Mucosa of stomach (tissue), 1 donor: ENCODE measurements around the gene HIPK3.

ENCODE experiments used
- H3K27me3 ChIP-seq: one replicate; pipeline ENCODE4 v1.7.0; 2013; ENCODE audit warnings: mild to moderate bottlenecking, low read length; ENCODE audit not compliant: control insufficient read depth, insufficient read depth
- H3K36me3 ChIP-seq: one replicate; pipeline ENCODE4 v1.7.0; 2013; ENCODE audit warnings: low read length; ENCODE audit not compliant: control insufficient read depth, insufficient read depth
- H3K4me1 ChIP-seq: one replicate; pipeline ENCODE4 v1.7.0; 2013; ENCODE audit warnings: mild to moderate bottlenecking, low read length; ENCODE audit not compliant: control insufficient read depth, insufficient read depth
- H3K4me3 ChIP-seq: one replicate; pipeline ENCODE4 v1.7.0; 2013; ENCODE audit warnings: low read length
- H3K9ac ChIP-seq: one replicate; pipeline ENCODE4 v1.7.0; 2013; ENCODE audit warnings: mild to moderate bottlenecking, low read length, moderate library complexity
- H3K9me3 ChIP-seq: one replicate; pipeline ENCODE4 v1.7.0; 2013; ENCODE audit warnings: mild to moderate bottlenecking, low read length, moderate library complexity; ENCODE audit not compliant: control insufficient read depth
- donor health status: Pancreatic carcinoma.

Gene HIPK3

DNA sequence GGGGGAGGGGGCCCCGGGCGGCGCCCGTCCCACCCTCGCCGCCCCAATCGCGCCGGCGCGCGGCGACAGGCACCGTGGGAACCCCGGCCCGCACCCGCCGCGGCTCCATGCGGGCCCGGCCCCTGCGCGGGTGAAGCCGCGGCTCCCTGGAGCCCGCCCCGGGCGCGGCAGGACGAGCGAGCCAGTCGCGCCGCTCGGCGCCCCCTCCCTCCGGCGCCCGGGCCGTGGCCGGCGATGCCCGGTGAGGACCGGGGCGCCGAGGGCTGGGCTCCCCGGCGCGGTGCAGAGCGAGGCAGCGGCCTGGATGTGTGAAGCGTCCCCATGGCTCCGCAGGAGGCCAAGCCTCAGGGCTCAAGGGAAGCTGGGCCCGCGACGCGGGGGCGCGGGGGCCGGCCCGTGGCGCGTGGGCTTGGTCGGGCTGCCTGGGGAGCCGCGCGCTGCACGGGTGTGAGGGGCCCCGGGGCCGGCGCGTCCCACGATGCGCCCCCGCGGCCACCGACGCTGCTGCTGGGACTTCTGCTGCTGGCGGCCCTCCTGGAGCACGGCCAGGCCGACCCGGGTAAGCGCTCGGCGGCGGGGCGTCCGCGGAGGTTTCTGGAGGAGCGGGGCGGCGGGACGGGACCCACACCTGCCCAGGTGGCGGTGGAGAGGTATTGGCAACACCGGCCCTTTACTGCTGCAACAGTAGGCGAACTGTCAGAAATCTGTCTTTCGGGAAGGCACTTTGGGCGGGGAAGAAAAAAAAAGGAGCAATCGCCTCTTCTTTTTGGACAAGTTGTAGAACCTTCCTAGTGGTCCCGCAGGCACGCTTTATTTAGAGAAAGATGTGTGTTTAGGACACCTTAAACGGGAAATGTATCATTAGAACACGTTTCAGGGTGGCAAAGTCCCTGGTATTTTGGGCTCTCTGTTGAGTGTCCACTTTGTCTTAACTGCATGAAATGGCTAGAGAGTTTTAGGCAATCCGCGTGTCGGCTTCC is 119.4 kb downstream of the HIPK3 start:
- Histone ChIP-seq H3K9ac (no peak overlapping the region), H3K27me3 (peaks cover 44% of the 10 kb centered on the region)

DNA sequence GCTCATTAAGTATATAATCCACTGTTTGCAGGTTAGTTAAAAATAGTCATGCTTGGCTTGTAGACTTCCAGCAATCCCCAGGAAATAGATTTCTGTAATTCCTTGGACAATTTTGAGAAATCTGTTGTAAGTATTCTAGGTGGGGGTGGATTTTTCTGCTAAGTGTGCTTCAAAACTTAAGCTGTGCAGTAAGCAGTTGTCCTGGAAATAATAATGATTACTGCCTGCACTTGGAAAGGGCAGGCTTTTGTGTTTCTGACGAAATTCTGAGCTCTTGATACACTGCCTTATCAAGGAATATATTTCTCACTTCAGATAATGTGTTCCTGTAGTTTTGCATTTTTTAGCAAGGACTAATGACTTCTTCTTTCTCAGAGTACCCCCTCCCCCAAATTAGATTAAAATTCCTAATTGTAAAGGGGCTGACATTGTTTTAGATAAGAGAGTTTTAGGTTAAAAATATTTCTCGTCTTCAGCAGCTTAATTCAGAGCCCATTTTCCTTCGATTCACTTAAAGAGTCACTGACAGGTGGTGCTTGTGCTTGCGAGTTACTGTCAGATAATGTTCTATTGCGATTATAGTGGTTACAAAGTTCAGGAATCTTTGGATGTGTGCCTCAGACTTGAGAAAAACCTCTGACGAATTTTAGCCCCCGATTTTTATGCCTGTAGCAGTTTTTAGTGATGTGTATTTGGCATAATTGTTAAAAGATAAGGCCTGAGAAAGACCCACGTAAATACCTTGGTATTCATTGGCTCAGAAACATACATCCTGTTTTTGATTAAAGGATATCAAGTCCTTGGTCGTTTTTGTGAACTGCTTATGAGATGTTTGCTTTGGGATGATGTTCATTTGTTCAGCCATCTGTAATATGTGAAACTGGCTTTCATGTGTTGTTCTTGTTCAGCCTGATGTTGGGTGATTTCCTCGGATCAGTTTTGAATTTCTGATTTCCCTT is 120.5 kb downstream of the HIPK3 start:
- no peaks in the 10 kb centered on the region for H3K9me3 ChIP-seq
- peaks cover 6% of the 10 kb centered on the region for H3K4me1 ChIP-seq
- no peak overlapping the region for H3K4me3 ChIP-seq
- H3K36me3 ChIP-seq: no peaks in the 10 kb centered on the region
- H3K9ac ChIP-seq: no peak overlapping the region
- peaks cover 44% of the 10 kb centered on the region for H3K27me3 ChIP-seq

More for the DNA sequence above, 119.4 kb downstream of the HIPK3 start:
- H3K4me1 ChIP-seq: peaks cover 6% of the 10 kb centered on the region
- H3K9me3 ChIP-seq: no peaks in the 10 kb centered on the region
- no peak overlapping the region for H3K4me3 ChIP-seq
- no peaks in the 10 kb centered on the region for H3K36me3 ChIP-seq

DNA sequence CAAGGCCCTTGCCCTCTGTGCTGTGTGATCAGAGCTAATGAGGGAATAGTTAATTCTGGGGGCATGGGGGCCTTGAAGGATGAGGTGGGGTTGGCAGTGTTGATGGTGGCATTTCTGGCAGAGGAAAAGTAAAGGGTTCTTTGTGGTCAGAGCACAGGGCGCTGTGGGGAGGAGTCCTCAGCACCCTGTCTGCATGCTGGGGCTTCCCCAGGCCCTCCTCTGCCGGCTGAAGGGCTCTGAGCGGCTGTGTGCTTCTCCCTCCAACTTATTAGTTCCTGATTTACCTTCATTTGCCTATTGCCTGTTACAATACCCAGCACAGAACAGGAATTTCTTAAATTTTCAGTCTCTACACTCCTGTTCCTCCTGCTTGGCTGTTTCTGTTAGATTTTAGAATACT is 122.8 kb downstream of the HIPK3 start:
- H3K4me3 ChIP-seq: no peak overlapping the region
- H3K36me3 ChIP-seq: no peaks in the 10 kb centered on the region
- H3K9me3 ChIP-seq: no peaks in the 10 kb centered on the region
- H3K9ac ChIP-seq: no peak overlapping the region
- peaks cover 34% of the 10 kb centered on the region for H3K27me3 ChIP-seq
- peaks cover 6% of the 10 kb centered on the region for H3K4me1 ChIP-seq

DNA sequence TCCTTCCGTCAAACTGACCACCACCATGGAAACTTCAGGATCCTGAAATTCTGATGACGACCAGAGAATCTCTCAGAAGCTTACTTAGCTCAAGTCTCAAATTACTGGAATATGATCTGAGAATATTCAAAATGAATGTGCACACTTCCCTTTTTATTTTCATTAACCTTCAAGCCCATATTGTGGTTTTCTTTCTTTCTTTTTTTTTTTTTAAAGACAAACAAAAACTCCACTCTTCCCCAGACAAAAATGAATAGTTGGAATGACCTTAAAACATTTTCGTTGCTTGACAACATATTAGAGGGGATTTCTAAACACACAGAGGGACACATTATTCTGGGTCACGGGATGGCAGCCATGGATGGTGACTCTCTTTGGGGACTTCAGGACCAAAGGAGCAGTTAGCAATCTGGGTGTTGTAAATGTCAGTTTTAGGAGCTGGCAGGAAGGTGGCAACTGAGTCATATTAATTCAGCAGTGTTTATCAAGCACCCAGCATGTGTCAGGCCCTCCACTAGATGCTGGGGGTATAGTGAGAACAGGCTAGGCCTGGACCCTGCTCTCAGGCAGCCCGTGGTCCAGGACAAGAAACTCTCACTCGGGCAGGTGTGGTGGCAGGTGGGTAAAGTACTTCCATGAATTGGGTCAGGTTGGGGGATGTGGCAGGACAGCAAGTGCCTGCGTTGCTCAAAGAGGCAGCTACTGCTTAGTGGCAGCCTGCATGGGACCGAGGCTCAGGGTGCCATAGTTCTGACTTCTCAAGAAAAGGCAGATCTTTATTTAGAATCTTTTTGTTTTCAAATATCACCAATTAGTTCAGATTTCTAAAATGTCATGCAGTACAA is 126.1 kb downstream of the HIPK3 start:
- Histone ChIP-seq H3K9me3 (no peaks in the 10 kb centered on the region), H3K9ac (no peak overlapping the region), H3K36me3 (no peaks in the 10 kb centered on the region), H3K4me3 (no peak overlapping the region), H3K27me3 (peaks cover 5% of the 10 kb centered on the region), H3K4me1 (no peaks in the 10 kb centered on the region)

DNA sequence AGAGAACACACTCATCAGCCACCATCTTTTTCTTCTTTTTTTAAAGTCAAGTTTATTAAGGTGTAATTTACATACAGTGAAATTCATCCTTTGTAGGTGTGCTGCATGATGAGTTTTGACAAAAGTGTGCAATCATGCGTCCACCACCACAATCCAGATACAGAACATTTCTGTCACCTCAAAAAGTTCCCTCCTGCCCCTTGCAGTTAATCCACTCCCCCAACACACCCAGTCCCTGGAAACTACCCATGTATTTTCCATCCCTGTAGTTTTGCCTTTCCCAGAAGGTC is 126.7 kb downstream of the HIPK3 start:
- no peaks in the 10 kb centered on the region for H3K9me3 ChIP-seq
- no peak overlapping the region for H3K4me3 ChIP-seq
- no peaks in the 10 kb centered on the region for H3K36me3 ChIP-seq
- no peaks in the 10 kb centered on the region for H3K27me3 ChIP-seq
- no peak overlapping the region for H3K9ac ChIP-seq
- H3K4me1 ChIP-seq: no peaks in the 10 kb centered on the region

DNA sequence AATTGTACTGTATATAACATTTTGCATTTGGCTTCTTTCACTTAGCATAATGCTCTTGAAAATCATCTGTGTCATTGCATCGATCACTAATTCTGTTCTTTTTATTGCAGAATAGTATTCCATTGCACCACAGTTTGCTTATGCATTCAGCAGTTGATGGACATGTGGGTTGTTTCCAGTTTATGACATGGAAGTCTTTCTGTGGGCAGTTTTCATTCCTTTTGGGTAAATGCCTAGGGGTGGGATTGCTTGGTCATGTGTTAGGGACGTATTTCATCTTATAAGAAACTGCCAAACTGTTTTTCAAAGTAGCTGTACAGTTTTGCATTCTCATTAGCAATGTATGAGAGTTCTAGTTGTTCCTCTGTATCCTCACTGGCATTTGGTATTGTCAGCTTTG is 127.0 kb downstream of the HIPK3 start:
- Histone ChIP-seq H3K9me3 (no peaks in the 10 kb centered on the region), H3K4me3 (no peak overlapping the region), H3K9ac (no peak overlapping the region), H3K4me1 (no peaks in the 10 kb centered on the region), H3K36me3 (no peaks in the 10 kb centered on the region), H3K27me3 (no peaks in the 10 kb centered on the region)

DNA sequence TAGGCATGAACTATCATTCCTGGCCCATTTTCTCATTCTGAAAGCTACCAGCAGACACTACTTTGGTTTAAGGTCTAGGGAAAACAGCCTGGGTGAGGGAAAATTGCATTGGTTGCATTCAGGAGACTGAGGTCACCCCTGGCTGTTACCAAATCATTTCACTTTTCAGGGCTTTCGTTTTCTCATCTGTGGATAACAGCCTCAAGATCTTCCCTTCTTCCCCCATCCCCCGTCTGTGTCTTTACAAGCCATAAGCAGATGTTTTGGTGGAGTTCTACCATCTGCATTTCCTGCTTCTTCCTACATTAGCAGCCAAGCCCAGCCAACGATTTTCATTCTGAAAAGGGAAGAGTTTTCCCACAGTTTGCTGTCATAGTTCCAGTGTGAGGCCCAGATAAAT is 130.4 kb downstream of the HIPK3 start:
- Histone ChIP-seq H3K36me3 (no peaks in the 10 kb centered on the region), H3K27me3 (no peaks in the 10 kb centered on the region), H3K9me3 (no peaks in the 10 kb centered on the region), H3K4me3 (no peak overlapping the region), H3K4me1 (no peaks in the 10 kb centered on the region), H3K9ac (no peak overlapping the region)

DNA sequence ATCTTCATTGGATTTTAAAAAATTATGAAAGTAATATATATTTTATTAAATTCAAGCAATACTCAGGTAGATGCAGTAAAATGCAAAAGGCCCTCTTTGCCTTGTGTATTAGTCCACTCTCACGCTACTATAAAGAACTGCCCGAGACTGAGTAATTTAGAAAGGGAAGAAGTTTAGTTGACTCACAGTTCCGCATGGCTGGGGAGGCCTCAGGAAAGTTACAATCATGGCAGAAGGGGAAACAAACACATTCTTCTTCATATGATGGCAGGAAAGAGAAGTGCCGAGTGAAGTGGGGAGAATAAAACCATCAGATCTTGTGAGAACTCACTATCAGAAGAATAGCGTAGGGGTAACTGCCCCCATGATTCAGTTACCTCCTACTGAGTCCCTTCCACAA is 130.8 kb downstream of the HIPK3 start:
- no peak overlapping the region for H3K9ac ChIP-seq
- H3K4me1 ChIP-seq: no peaks in the 10 kb centered on the region
- H3K9me3 ChIP-seq: no peaks in the 10 kb centered on the region
- H3K27me3 ChIP-seq: no peaks in the 10 kb centered on the region
- no peak overlapping the region for H3K4me3 ChIP-seq
- H3K36me3 ChIP-seq: no peaks in the 10 kb centered on the region

DNA sequence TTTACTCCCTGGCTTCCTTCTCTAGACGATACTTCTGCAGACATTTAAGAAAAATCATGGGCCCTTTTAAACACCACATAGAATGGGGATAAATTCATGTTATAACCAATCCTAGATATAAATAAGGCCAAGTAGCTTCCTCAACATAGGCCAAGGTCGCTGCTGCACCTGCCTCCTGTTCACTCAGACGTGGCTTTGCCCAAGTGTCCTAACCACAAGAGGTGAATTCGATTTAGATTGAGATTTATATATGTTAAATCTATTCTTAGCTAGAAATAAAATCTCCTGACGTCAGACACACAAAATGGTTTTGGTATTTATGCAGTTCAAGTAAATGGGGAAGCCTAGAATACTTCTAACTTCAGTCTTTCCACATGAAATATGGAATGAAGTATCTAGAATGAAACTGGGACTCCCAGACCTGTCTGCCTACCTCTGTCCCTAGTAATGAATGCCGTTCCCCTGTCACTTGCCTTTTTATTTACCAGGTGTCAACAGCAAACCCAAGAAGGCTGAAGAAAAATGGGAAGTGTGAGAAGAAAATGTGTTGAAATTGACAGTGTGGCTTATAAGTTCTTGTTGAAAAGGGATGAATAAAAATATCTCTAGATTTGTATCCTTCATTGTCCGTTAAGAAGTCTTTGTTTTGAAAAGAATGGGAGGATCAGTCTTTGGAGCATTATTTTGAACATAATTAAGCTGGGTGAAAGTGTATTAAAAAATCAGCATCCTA is 131.8 kb downstream of the HIPK3 start:
- Histone ChIP-seq H3K4me1 (no peaks in the 10 kb centered on the region), H3K4me3 (no peak overlapping the region), H3K36me3 (no peaks in the 10 kb centered on the region), H3K9me3 (no peaks in the 10 kb centered on the region), H3K9ac (no peak overlapping the region), H3K27me3 (no peaks in the 10 kb centered on the region)

DNA sequence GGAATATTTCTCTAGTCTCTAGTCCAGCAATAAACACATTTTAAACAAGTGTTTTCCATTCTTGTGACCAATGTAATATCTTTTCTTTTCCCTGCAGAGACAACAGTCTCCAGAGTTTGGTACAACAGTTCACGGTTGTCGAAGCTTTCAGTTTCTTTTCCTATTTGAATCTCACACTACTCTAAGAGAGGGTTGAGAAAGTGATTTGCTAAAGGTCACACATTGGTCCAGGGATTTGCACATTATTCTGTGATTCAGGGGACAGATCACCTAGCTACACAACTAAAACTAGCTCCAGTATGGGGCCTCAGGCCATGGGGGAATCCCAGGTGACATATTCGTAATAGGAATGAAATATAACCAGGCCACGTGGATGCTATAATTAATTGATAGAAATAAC is 132.5 kb downstream of the HIPK3 start:
- Histone ChIP-seq H3K9me3 (no peaks in the 10 kb centered on the region), H3K27me3 (no peaks in the 10 kb centered on the region), H3K9ac (no peak overlapping the region), H3K4me3 (no peak overlapping the region), H3K4me1 (no peaks in the 10 kb centered on the region), H3K36me3 (no peaks in the 10 kb centered on the region)
